Ammon's horn (tissue), 1 donor: ENCODE measurements around the gene GRK6.
"Not testable (repeated sequence)": the region's sequence is repeated elsewhere in the genome, so short reads cannot be mapped to it uniquely, and the experiment has no call there.

ENCODE experiments used
- DNase-seq: peaks from one replicate; pipeline ENCODE4 v3.0.0-alpha.2; 2016; ENCODE audit warnings: low spot score

The GRK6 gene

DNA sequence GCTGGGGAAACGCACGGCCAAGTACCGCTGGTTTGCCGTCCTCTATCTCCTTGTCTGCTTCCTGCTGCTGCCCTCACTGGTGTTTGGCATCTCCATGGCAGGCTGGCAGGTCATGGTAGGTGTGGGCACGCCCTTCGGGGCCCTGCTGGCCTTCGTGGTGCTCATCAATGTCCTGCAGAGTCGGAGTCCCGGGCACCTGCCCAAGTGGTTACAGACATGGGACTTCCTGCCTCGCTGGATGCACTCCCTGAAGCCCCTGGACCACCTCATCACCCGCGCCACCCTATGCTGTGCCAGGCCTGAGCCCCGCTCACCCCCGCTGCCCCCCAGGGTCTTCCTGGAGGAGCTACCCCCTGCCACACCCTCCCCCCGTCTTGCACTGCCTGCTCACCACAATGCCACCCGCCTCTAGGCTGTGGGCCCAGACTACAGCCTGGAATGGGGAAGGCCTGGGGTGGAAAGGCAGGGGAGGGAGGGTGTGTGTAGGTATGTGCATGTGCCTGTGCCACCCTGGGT, 28.5 kb upstream of the GRK6 start:
- DNase-seq: no peak

DNA sequence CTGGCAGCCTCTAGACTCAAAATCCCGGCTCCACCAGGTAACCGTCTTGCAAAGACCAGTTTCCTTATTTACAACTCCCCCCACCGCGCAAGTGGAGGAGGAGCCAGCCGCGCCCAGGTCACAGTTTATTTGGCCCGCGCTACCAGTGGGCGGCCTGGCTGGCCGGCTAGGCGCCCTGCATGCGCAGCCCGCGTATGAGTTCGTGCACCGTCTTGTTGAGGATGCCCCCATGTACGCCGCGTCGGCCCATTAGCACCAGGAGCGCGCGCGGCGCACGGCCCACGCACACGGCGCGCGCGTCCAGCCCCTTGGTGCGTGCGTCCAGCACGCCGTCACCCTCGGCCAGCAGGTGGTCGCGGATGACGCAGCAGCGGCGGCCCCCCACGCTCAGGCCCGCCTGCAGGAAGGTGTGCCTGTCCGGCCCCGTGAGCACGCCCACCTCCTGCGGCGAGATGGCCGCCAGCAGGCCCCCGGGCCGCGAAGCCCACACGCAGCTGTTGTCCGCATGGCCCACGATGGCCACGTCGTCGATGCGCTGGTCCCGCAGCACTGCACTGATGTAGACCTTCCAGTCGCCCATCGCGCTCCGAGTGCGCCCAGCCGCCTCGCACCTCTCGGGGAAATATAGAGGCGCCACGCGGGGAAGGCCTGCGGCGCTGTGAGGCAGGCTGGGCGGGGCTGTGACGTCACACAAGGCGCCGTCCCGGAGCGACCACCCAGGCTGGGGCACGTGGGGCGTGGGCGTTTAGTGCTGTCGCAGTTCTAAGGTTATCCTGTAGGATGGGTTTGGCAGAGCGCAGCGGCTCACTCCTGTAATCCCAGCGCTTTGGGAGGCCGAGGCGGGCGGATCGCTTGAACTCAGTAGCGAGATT, 26.2 kb upstream of the GRK6 start, which contains the start of gene PFN3:
PFN3 (minus strand) TSS at position 665 of the 872 bp plus-strand sequence; CDS start at position 580, 85 bp downstream.
- DNase-seq: no peak

DNA sequence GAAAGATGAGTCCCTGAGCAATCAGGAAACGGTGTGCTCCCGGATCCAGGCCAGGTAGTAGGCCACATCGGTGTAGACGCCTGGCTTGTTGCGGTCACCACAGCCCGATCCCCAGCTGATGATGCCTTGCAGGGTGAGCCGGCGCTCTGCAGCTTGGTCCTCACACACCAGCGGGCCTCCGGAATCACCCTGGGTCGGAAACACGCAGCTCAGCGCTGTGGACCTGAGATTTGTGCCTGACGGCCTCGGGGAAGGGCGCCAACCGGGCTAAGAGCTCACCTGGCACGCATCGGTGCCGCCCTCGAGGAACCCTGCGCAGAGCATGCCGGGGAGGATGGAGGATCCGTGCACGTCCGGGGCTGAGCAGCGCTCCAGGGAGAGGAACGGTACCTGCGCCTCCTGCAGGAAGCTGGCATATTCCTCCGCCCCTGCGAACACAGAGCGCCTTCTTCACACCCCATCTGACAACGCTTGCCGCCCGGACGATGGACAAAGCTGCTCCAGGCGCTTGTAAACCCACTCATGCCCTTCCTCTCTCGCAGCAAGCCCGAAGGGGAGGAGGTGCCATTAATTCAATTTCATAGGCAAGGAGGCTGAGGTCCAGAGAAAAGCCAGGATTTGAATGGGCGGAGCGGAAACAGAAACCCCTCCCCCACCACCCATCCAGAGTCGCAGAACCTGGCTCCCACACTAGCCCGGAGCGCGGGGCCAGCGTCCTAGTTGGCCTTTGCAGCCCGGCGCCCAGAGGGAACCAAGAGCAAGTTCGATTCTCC, 24.0 kb upstream of the GRK6 start:
- no peak for DNase-seq

DNA sequence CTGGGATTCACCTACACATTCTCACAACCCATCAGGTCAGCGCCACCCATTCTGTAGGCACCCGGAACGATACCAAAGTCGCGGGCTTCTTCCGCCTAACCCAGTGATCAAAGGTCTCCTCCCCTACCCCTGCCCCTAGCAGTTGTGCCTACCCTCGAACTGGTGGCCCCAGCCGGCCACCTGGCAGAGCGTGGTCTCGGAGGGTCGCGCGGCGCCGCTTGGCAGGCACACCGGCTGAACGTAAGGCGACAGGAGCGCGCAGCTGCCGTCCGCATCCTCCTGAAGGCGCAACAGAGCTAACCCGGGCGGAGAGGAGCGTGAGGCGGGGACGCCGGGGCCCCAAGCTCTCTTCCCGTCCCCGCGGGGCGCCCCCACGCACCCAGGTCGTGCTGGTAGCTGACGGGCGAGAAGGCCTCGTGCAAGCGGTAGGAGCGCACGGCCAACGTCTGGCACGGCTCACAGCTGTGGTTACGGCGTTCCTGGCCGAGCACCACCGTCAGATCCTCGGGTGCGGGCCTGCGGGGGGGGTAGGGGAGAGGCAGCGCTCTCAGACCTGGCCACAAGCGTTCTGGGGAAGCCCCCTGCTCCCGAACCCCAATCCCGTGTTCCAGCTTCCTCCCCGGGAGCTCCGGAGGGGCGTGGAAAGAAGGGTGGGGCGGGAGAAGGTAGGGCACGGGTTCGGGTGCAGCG, 23.2 kb upstream of the GRK6 start:
- DNase-seq: no peak

DNA sequence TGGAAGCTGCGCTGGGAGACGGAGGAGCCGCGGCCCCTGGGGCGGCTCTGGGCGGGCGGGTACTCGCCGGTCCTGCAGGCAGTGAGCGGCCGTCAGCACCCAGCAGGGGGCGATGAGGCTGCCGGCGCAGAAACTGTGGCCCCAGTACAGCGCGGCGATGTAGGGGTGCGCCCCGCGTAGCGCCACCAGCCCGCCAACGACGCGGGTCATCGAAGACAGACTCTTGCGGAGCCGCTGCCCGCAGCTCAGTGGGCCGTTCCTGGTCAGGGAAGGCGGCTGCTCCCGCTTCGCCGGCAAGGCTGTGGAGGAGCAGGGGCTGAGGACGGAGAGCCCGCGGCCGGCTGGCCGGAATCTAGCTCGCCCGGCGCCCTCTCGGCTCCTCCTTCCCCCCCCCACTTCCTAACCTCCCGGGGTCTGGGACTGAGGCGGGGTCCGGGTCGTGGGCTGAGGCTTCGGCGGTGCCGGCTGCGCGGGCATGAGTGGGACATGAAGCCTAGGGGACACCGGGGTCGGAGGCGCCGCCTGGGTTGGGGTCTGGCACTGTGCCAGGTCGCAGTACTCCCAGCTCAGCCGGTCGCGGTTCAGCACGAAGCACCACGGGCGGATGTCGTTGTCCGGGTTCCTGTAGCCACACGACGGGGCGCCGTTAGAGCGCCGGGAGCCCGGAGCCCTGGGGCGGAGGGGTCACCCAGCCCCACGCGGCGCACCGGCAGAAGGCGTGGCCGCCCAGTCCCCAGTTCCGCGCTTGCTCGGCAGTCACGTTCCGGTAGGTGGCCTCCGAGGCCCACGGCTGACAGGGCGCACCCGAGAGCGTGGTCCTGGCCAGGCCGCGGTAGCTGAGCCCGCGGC, 22.5 kb upstream of the GRK6 start:
- DNase-seq: peak; percentile 81

DNA sequence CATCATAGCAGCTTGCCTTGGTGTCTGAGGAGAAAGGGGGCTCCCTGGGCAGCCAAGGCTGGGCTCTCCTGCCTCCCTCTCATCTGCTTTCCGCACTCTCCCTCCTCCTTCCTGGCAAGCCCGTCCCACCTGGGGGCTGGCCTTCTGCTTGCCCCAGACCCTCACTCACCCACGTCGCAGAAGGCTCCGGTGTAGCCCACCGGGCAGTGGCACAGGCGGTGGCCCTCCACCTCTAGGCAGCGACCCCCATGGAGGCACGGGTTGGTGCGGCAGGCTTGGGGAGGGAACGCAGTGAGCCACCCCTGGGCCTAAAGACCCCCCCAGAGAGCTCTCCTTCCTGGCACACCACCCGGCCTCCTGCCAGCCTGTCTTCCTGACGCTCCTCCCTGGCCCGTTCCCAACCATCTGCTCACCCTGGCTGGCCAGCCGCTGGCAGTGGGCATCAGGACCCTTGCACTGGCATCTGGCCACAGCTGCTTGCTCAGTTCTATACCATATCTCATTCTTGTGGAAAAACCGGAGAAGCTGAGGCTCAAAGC, 21.8 kb upstream of the GRK6 start:
- no peak for DNase-seq

DNA sequence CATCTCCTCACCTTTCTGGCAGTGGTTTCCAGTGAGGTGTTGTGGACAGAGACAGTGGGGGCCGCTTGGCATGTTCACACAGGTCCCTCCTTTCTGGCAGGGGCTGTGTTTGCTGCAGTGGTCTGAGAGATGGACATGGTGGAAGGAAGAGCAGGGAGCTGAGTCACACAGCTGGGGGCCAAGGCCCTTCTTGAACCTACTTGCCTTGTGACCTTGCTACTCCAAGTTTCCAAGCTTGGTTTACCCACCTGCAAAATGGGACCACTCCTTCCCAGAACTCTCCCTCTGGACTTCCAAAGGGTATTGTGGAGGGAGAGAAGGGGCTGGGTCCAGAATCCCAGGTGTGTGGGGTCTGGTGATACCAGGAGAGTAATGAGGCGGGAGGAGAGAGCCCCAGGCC, 21.2 kb upstream of the GRK6 start:
- DNase-seq: no peak

DNA sequence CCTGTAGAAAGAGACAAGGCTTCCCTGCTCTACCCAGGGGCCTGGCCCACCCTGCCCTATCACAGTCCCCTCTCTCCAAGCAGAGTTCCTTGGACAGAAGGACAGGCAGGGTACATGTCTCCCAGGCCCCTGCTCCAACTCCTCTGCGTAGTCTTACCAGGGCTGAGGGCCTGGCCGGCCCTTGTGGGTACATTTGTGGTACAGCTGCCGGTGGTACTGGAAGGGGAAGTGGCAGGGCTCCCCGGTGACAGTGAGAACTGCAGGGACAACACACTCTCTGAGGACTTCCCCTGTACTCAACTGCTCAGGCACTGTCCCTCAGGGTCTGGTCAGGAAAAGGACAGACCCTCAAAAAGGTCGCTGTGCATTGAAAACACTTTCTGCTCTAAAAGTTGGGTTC, 20.7 kb upstream of the GRK6 start:
- peak; percentile 38 for DNase-seq

DNA sequence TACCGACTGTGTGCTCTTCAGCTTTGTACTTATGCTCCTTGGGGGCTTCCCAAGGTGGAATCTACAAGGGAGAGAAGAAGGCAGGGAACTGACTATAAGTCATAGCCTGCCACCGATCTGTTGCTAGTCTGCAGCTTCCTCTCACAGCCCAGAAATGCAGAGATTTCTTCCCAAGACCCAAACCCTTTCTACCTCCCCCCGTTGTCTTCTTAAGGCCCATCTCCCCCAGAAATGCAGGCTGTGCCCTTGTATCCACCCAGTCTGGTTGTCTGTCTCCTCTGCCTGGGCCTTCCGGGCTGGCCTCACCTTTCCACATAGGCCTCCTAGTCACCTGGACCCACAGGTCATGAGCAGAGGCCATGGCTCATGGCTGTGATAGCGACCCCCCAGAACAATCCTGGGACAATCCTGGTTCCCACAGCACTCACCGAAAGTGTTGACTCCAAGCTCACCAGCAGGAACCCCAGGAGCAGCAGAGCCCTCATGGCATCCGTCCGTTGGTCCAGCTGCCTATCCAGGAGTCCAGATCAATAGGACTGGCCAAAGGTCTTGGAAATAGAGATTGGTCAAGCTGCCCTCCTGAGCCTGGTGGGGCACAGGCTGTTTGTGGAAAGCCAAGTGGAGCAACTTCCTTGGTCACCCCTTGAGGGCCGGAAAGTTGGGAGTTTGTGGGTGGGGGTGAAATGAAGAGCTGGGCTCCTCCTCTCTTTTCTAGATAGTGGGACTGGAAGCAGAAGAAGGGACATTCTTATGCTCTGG, 17.3 kb upstream of the GRK6 start, which contains the start of gene F12:
F12 (minus strand) TSS at position 522 of the 759 bp plus-strand sequence; CDS start at position 485, 37 bp downstream.
- DNase-seq: no peak

DNA sequence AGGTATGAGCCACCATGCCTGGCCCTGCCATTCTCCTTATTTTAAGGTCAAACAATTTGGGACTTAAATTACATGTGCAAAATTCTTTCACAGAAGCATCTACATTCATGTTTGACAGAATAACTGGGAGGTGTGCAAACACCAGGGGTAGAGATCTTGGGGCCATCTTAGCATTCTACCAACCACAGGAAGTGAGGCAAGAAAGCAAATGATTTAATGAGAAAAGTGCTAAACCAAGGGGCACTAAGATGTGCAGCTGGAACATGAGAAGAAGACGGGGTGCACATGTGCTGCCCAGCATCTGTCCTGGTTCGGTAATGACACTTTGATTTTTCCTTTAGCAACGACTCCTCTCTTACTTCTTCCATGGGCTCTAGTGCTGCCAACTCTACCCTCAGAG, 15.9 kb upstream of the GRK6 start:
- DNase-seq: no peak

DNA sequence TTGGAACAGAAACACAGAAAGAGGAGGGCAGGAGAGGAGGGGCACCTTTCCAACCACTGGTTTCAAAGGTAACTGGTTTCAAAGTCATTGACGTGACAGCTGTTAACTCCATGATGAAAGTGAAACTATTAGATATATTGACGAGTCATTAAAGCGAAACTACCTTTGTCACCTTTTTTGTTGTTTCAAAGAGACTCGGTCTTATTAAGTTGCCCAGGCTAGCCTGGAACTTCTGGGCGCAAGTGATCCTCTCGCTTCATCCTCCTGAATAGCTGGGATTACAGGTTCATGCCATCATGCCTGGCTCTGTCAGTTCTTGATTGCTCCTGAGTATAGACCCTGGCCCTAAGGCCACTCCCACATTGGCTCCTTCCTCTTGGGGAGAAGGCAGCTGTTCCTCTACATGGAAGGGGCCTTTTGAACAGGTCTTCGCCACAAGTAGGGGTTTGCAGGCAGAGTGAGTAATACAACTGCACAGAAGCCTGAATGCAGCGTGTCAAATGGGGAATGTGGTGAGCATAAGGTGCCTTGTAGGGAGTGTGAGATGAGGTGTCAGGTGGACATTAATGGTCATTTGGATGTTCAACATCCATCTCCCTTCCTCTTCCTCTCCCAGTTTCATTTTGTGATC, 13.8 kb upstream of the GRK6 start:
- DNase-seq: no peak

DNA sequence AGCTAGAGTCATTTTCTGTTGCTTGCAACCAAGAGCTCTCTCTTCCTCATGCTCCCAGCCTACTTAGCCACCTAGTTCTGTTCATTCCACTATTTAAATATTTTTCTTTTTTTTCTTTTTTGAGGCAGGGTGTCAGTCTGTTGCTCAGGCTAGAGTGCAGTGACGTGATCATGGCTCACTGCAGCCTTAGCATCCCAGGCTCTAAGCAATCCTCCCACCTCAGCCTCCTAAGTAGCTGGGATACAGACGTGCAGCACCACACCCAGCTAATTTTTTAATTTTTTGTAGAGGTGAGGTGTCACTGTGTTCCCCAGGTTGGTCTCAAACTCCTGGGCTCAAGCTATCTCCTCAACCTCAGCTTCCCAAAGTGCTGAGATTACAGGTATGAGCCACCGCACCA, 12.0 kb upstream of the GRK6 start:
- no peak for DNase-seq

DNA sequence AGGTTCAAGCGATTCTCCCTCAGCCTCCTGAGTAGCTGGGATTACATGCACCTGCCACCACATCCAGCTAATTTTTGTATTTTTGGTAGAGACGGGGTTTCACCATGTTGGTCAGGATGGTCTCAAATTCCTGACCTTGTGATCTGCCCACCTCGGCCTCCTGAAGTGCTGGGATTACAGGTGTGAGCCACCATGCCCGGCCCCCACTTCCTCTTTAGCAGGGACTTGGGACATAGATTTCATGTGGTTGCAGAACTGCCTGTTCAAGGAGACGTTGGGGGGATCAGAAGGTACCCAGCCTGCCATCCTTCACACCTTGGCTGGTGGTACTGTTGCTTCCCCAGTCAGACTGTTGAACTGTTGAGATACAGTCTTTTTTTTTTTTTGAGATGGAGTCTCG, 9.4 kb upstream of the GRK6 start:
- not testable (repeated sequence) for DNase-seq

DNA sequence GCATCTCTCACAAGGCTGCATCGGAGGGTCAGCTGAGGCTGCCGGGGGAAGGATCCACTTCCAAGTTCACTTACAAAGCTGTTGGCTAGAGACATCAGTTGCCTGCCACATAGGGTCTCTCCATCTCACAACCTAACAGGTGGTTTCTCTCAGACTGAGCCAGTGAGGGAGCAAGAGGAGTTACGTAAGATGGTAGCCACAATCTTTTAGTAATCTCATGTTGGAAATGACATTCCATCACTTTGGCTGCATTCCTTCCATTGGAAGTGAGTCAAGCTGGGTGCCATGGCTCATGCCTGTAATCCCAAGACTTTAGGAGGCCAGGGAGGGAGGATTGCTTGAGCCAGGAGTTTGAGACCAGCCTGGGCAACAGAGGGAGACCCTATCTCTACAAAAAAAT, 7.4 kb upstream of the GRK6 start:
- no peak for DNase-seq

DNA sequence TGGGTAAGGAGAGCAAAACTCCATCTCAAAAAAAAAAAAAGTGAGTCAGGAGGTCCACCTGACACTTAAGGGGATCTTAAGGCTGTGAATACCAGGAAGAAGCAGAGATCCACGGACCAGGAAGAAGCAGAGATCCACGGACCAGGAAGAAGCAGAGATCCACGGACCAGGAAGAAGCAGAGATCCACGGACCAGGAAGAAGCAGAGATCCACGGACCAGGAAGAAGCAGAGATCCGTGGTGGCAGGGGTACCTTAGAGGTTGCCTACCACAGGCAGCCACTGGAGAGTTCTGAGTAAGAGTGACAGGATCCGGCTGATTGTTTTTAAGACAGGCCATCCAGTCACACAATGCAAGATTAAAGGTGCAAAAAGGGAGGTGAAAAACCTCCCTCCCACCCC, 6.0 kb upstream of the GRK6 start:
- DNase-seq: not testable (repeated sequence)

DNA sequence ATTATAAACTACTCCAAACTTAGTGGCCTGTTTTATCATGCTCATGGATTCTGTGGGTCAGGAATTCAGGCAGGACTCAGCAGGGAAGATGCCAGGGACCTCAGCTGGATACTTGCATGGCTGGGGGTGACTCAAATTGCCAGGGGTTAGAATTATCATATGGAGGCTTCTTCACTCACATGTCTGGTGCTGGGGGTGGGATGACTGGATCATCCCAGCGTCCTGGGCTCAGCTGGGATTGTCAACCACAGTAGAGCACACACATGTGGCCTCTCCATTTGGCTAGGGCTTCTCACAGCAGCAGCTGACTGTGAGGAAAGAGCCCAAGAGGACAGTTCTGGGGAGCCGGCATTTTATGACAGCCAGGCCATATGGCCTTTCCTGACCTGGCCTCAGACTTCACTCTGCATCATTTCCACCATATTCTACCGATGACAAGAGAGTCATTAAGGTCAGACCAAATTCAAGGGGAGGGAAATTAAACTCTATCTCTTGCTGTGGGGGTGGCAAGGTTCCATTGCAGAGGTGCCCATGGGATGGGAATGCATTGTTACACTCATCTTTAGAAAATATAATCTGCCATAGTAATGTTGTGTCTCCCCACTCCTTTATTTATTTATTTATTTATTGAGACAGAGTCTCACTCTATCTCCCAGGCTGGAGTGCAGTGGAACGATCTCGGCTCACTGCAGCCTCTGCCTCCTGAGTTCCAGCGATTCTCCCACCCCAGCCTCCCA, 5.2 kb upstream of the GRK6 start:
- DNase-seq: no peak

DNA sequence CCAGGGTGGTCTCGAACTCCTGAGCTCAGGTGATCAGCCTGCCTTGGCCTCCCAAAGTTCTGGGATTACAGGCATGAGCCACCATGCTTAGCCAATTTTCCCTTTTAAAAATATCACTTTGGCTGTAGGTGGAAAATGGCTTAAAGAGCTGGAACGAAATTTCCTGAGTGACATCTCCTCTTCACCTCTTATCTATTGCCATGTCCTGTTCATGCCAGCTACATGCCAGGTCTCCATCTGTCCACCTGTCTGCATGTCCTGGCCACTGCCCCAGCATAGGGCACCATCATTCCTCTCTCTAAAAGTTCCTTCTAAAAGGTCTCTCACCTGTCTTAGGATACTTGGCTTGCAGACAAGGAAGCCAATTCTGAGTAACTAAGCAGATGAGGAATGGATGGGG, 2.8 kb upstream of the GRK6 start:
- DNase-seq: no peak

DNA sequence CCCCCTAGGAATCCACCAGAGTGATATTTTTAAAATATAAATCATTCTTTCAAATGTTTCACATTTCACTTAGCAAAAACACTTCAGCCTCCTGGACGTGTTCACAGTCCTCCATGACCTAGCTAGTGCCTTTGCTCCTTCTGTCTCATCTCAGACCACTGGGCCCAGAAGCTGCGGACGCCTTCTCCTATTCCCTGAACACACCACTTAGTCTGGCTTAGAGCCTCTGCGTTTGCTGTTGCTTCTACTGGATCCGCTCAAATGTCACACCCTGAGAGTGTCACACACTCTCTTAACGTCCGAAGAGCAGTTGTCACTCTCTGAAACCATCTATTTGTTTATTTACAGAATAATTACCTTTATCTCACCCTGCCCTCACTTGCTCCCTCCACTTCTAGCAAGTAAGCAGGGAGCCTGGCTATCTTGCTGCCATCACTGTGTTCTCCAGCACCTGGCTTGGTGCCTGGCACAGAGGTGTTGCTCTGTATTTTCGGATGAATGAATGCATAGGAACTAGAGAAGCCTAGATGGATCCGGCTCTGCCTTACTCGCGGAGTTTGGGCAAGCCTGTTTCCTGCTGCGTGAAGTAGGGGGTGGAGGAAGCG, 1.2 kb upstream of the GRK6 start:
- DNase-seq: no peak
